GM10266 (cell line): ENCODE results near the gene CLEC12A.
"Not testable (repeated sequence)": the region's sequence is repeated elsewhere in the genome, so short reads cannot be mapped to it uniquely, and the experiment has no call there.

Experiments
- DNase-seq: peaks from one replicate; pipeline ENCODE4 v3.0.0; 2012; ENCODE audit errors: extremely low spot score
- TF ChIP-seq, protein P1 (sequence below): IDR thresholded peaks from 2 replicates; pipeline ENCODE4 v1.5.1; 2012; ENCODE audit warnings: mild to moderate bottlenecking, low read depth; ENCODE audit not compliant: control insufficient read depth, insufficient read depth; ENCODE audit errors: missing control alignments

The CLEC12A gene

DNA sequence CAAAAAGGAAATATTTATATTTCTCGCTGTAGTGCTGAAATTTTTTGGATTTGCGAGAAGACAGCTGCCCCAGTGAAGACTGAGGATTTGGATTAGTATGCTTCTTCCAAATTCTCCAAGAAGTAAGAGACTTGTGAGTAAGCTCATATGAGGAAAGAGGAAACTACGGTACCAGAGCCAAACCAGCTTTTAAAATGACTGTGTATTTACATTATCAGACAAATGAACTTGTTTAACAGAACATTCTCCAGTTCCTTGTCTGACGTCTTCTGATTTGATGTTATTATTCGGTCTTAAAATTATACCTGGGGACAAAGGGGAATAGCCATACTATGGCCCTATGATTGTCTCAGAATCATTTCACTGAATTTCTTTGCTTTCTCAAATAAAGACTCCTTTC is 47.2 kb downstream of the CLEC12A start:
- no peak for DNase-seq
- TF ChIP-seq, protein P1, sequence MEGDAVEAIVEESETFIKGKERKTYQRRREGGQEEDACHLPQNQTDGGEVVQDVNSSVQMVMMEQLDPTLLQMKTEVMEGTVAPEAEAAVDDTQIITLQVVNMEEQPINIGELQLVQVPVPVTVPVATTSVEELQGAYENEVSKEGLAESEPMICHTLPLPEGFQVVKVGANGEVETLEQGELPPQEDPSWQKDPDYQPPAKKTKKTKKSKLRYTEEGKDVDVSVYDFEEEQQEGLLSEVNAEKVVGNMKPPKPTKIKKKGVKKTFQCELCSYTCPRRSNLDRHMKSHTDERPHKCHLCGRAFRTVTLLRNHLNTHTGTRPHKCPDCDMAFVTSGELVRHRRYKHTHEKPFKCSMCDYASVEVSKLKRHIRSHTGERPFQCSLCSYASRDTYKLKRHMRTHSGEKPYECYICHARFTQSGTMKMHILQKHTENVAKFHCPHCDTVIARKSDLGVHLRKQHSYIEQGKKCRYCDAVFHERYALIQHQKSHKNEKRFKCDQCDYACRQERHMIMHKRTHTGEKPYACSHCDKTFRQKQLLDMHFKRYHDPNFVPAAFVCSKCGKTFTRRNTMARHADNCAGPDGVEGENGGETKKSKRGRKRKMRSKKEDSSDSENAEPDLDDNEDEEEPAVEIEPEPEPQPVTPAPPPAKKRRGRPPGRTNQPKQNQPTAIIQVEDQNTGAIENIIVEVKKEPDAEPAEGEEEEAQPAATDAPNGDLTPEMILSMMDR = no peak

DNA sequence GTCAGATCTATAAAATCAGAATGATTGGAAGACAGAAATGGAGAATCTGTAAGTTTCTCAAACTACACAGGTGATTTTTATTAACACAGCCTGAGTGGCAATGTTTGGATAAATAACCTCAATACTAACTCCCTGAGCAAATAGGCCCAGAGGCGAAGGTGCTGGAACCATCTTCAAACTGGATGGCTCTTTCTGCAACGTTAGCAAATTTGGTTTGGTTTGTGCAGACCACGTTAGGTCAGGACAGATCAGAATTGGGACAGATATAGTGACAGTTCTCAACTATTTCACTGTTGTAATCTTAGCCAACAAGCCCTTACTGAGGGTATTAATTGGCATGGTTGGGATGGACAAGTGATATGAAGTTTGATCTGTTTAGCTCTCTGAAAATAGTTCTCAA is 50.1 kb downstream of the CLEC12A start:
- TF ChIP-seq, protein P1 = no peak

DNA sequence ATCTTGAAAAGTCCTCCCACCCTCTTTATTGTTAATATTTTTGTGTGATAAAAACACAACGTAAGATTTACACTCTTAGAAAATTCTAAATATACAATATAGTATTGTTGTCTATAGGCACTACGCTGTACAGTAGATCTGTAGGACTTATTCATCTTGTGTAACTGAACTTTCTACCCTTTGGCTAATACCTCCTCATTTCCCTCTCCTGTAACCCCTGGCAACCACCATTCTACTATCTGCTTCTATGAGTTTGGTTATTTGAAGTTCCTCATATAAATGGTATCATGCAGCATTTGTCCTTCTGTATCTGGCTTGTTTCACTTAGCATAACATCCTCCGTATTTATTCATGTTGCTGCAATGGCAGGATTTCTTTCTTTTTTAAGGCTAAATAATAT is 54.0 kb downstream of the CLEC12A start:
- DNase-seq = no peak
- TF ChIP-seq, protein P1 = no peak

More for the DNA sequence above, 50.1 kb downstream of the CLEC12A start:
- no peak for DNase-seq

DNA sequence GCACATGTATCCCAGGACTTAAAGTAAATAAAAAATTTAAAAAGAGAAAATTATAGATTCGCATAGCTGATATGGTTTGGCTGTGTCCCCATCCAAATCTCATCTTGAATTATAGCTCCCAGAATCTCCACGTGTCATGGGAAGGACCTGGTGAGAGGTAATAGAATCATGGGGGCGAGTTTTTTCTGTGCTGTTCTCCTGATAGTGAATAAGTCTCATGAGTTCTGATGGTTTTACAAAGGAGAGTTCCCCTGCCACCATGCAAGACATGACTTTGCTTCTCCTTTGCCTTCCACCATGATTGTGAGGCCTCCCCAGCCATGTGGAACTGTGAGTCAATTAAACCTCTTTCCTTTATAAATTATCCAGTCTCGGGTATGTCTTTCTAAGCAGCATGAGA is 55.5 kb downstream of the CLEC12A start:
- DNase-seq = not testable (repeated sequence)

DNA sequence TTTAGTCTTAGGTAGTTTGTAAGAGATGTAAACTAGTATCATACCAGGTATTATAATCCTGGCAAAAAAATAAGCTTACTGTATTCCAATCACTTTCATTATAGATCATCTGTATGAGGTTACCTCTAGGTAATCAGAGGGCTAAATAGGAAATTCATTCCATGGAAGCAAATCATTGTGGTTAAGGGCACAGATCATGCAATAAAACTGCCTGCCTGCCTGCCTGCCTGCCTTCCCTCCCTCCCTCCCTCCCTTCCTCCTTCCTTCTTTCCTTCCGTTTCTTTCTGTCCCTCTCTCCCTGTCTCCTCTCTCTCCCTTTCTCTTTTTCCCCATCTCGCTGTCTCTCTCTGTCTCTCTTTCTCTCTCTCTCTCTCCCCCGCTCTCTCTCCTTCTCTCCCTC is 56.1 kb downstream of the CLEC12A start:
- TF ChIP-seq, protein P1 = no peak
- DNase-seq = no peak

DNA sequence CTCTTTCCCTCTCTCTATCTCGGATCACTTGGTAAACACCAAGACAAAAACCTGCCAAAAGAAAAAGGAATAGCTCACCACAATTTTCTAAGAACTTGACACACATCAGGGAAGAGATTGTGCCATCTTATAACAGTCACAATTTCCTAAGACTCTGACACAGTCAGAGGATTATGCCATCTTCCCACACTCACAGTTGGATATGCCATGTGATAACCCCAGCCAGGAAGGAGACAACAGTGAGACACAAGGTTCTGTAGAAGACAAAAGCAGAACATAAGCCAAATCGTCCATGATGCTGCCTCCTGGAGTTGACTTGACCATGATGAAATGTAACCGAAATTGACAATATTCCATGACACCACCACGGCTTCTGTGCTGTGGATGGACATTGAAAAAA is 56.5 kb downstream of the CLEC12A start:
- DNase-seq = no peak
- TF ChIP-seq, protein P1 = no peak

DNA sequence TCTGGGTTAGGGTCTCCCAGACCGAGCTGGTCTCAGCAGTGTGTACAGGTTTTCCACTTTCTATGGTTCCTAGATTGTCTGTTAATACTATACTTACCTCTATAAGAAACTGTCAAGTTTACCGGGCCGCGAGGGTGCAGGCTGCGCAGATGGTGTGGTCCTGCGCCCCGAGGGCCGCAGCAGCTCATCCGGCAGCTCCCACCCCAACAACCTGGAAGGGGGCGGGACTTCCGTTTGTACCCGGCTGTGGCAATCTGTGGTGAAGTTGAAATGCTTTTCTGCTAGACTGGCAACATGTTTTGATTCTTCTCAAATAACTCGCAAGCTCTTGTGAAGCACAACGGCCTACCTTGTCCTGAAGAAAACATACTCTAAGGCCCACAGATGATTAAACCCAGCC is 59.2 kb downstream of the CLEC12A start, which contains the start of gene CLEC9A:
Gene CLEC9A, plus strand, starts transcription at position 237 of the 400 bp plus-strand sequence. CDS start 22,006 bp downstream, outside the sequence.
- TF ChIP-seq, protein P1 = no peak
- DNase-seq = no peak

DNA sequence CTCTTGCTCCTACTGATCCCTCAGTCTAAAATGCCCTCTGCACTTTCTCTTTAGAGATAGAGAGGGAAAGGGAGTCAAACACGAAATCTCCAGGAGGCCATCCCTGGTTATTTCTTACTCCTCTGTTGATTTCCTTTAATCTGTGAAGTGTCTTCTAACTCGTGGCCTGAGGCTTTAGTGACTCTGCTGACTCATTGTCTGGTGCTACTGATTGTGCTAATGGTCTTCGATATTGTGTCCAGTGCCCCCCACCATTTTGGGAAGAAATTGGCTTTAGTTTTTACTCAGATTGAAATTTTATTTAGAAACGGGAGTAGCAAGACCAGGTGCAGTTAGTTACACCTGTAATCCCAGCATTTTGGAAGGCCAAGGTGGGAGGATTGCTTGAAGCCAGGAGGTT is 60.1 kb downstream of the CLEC12A start:
- no peak for DNase-seq
- TF ChIP-seq, protein P1 = no peak
